HG03095 (cell line): Measurements from ENCODE around the gene BRD4.

ENCODE experiments used
- ATAC-seq: cut with Tn5 transposase; IDR thresholded peaks from one replicate; pipeline ENCODE4 v1.9.1; 2021; ENCODE audit warnings: moderate library complexity; ENCODE audit not compliant: unreplicated experiment

The BRD4 gene

DNA sequence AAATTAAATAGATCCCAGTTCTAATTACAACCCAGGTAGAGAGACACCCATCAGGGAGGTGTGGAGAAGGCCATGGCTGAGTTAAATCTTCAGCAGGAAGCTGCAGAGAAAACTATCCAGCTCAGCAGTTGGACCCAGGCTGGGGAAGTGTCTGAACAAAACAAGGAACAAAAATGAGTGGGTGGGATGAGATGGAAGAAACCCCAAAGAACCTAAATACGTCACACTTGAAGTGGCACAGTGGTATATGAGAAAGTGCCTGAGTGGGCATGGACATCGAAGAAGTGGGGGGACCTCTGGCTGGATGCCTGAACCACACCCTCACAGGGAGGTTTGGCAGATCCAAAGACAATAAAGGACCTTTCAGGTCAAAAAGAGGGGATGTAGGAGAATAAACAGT, 96.6 kb downstream of the BRD4 start:
- ATAC-seq: no peak

DNA sequence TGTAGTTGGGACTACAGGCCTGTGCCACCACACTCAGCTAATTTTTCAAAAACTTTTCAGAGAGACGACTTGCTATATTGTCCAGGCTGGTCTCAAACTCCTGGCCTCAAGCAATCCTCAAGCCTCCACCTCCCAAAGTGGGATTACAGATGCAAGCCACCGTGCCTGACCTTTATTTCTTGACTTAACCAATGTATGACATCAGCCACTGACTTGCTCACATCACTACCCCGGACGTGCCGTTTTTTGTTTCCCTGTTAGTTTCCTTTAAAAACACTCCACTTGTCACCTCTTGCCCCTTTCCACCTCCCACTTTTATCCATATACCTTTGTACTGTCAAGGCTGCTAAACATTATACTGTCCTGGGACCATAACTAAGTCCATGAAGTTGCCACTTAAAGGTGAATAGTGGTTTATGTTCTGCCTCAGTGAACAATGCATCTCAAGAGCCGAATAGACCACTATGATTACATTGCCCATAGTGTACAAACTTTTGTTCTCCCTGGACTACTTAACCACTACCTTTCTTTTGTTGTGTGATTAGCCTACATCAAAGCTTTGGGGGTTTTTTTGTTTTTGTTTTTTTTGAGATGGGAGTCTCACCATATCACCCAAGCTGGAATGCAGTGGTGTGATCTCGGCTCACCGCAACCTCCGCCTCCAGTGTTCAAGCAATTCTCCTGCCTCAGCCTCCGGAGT, 97.8 kb downstream of the BRD4 start:
- ATAC-seq: no peak

DNA sequence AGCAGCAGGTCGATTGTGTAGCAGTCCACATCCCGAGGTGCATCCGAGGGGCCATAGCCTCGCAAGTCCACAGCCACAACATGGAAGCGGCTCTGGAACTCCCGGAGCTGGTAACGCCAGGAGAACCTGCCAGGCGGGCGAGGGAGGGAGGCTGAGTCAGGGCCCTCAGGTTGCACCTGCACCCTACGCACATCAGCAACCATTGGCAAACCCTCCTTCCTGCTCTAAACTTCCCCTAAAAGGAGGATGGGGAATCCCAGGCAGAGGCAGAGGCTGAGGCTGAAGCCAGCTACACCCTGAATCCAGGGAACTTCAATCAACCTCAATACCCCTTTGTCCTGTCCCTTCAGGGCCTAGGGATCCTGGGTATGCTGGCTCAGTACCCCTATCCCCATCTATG, 101.1 kb downstream of the BRD4 start:
- no peak for ATAC-seq

DNA sequence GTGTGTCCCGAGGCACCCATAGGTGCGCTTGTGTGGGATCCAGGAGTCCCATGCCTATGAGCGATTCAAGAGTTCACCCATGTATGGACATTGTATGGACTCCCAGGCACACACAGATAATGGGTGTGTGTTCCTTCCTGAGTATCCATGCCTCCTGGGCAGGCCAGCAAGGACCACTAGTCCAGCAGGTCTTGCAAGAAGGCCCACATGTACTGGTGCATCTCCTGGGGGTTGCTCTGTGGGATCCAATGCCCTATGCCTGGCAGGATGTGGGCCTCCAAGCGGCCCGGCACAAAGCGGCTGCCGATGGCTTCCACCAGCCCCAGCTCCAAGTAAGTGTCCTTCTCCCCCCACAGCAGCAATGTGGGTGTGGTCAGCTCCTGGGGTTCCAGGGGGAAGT, 105.1 kb downstream of the BRD4 start:
- no peak for ATAC-seq

DNA sequence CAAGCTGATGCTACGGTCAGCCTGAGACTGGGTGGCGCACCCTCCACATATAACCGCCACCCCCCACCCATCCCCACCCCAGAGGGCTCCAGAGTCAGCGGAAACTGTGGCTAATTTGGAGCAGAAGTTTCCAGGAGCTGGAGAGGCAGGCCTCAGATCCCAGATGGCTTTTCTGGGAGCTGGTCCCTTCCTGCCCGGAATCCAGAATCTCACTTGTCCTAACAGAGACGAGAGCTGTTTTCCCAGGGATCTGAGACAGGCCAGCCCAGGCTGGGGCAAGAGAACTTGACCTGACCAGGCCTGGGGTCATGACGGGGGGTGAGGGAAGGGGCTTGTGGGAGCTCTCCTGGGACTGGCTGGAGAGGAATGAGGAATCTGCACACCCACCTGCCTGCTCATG, 106.6 kb downstream of the BRD4 start:
- no peak for ATAC-seq

DNA sequence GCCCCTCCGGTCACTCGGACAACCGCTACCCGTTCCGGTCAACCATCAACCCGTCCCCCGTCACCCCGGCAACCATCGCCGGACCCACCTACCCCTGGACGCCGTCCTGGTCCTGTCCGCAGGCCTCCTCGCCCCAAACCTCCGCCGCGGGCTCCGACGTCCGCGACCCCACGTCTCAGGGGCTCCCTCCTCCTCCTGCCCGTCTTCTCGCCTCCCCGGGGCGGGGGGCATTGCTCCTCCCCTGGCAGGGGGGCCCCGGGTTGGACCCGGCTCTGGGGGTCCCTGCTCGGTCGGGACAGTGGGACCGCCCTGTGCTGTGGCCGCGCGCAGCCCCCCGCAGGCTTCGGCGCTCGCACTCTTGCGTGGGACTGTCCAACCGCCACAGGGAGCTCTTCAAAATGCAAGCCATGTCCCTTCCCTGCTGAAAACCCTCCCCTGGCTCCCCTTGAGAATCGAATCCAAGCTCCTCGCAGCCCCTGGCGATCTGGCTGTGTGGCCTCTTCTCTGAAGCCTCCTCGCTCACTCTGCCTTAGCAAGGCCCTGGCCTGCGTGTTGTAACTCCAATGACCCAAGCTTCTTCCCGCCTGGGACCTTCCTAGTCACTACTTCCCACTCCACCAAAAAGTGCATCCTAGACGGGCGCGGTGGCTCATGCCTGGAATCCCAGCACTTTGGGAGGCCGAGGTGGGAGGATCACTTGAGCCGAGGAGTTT, 108.5 kb downstream of the BRD4 start:
- no peak for ATAC-seq

DNA sequence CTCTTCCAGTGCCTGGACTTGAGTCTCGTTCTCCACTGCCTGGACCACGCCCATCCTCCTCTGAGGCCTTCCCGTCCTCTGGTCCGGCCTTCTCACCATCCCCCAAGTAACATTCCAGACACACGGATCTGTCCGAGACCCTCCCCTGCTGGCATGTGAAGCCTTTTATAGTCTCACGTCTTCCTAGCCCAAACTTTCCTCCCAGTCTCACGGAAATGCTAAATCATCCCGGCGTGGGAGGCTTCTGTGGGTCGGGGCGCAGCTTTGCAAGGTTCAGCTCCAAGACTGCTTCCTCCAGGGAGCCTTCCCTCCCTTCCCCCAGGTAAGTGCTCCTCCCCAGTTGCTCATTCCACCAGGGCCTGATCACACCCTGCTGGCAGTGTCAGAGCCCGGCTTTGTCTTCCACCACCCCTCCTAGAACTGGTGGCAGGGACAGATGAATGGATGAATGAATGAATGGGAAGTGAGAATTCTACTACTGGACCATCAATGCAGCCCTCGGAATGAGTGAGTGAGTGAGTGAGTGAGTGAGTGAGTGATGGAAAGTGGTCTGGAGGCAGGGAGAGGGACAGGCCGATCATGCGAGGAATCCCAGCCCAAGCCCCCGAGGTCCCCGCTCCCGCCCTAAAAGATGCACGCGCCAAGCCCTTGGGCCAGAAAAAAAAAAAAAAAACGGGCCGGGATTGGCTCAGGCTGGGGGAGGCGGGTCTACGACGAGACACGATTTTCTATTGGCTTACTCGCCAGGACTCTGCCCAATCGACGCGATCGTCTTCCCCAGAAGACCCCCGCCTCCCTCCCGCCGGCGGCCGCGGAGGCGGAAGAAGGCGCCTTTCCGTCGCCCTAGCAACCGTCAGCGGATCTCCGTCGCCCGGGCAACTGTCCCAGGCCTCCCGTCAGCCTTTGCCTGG, 109.3 kb downstream of the BRD4 start:
- ATAC-seq: peak; percentile 66

DNA sequence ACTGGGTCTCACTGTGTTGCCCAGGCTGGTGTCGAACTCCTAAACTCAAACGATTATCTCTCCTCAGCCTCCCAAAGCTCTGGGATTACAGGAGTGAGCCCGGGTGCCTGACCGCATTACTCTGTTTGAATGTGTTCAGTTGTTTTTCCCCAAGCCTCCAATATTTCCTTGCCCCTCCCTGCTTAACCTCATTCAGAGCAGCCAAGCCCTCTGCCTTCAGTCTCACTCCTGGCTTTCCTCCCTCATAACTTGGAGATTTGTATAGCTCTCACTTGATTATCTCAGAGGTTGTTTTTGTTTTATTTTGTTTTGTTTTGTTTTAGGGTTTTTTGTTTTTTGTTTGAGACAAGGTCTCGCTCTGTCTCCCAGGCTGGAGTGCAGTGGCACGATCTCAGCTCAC, 111.5 kb downstream of the BRD4 start:
- no peak for ATAC-seq

DNA sequence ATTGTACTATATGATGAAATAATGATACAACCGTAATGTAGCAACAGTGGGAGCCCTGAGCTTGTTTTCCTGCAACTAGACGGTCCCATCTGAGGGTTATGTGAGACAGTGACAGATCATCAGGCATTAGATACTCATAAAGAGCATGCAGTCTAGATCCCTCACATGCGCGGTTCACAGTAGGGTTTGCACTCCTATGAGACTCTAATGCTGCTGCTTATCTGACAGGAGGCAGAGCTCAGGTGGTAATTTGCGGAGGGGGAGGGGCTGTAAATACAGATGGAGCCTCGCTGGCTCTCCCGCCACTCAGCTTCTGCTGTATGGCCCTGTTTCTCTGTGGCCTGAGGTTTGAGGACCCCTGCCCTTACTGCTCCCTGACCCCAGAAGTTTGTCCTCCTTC, 113.8 kb downstream of the BRD4 start:
- ATAC-seq: no peak

DNA sequence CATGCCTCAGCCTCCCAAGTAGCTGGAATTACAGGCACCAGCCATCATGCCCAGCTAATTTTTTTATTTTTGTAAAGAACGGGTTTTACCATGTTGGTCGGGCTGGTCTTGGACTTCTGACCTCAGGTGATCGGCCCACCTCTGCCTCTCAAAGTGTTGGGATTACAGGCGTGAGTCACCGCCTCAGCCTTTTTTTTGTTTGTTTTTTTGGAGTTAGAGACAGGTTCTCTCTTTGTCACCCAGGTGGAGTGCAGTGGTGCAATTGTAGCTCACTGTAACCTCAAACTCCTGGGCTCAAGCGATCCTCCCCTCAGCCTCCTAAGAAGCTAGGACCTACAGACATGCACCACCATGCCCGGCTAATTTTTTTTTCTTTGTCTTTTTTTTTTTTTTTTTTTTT, 116.0 kb downstream of the BRD4 start:
- no peak for ATAC-seq

DNA sequence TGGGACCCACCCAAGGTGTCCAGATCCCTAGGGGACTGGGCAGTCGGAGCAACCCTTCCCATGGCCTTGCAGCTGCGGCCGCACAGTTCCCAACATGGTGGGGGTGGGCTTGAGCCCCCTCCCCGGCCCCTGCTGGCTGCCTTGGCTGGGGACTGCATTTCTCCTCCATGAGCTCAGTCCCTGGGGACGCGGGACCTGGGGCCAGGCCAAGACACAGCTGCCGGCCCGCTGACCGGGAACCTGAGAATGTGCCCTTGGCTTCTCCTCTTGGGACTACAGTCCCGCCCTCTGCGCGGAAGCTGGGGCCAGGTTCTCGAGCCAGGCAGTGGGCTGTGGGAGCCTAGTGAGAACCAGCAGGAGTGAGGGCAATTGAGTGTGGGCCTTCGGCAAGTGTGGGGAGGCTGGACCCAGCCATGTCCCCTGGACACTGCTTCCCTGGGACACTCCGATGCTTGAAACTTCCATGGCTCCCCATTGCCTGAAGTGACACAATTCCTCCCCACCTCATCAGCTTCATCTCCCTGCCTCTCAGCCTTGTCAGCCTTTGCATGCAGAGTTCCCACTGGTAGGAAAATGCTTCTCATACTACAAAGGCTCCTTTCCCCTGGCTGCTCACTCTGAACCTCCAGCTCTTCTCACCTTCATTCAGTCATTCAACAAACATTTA, 118.5 kb downstream of the BRD4 start:
- ATAC-seq: no peak

DNA sequence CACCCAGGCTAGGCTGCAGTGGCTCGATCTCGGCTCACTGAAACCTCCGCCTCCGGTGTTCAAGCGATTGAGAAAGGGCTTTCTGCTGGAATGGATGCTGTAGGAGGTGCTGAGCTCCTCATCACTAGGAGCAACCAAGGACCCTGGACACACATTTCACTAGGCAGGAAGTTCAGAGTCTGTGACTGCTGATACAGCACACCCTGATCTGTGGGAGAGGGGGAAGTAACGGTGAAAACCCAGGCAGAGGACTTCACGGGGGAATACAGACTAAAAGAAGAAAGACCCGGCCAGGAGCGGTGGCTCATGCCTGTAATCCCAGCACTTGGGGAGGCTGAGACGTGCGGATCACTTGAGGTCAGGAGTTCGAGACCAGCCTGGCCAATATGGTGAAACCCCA, 119.6 kb downstream of the BRD4 start:
- no peak for ATAC-seq

DNA sequence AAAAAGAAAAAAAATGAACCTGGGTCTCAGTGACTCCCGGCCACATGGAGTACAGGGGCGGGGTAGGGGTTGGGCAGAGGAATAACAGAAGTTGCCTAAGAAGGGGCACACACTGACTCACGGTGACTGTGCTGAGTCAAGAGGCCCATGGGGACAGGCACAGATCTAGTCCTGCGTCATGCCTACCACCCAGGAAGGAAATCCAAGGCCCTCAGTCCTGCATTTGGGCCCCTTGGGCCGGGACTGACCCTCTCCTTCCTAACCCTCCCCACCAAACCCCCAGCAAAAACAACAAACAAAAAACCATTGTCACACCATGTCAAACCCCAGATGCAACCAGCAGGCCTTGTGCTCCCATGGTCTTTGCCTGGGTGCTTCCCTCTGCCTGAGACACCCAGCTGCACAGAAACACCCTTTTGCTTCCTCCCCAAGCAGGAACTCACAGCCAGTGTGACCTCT, 122.0 kb downstream of the BRD4 start:
- ATAC-seq: no peak

DNA sequence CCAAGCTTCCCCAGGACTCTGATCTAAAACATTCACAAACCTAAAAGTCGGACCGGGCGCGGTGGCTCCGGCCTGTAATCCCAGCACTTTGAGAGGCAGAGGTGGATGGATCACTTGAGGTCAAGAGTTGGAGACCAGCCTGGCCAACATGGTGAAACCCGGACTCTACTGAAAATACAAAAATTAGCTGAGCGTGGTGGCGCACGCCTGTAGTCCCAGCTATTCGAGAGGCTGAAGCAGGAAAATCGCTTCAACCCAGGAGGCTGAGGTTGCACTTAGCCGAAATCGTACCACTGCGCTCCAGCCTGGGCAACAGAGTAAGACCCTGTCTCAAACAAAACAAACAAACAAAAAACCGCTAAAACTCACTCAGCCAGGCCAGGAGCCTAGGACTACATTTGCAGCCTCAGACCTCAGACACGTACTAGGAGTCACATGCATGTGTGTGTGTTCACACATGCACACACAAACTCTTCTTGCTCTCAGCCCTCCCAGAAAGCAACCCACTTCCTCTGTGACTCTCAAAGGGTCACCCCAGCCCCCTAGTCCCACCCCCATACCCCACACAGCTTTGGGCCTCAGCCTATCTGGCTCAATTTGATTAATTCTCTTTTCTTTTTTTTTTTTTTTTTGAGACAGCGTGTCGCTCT, 130.8 kb downstream of the BRD4 start:
- ATAC-seq: no peak

DNA sequence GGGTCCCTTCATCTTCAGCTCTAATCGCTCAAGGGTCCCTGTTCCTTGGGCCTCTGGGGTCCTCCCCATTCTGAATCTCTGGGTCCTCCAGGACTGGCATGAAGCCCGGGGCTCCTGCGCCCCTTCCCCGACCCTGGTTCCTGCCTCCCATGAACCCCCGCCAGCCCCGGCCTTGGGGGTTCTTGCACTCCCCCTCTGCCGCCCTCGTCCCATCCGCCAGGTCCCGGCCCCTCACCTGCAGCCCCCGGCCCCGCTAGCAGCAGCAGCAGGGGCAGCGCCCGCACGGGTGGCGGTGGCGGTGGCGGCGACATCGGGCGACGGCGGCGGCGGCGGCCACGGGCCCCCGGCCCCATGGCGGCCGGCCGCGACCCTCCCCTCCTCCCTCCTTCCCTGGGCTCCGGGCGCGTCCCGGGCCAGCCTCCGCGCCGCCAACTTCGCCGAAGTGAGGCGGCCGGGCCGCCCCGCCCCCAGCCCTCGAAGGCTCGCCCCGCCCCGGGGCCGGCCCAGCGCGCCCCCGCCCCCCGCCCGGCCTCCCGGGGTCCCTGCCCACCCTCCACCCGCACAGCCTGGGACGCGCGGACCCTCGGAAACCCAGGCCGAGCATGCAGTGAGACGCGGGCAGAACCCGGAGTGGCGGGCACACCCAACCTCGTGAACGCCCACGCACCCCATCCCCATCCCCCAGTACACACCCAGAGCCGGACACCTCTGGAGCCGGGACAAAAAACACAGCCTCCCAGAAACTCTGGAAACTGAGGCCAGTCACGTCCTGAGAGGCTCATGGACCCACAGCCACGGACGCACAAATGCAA, 131.6 kb downstream of the BRD4 start, which contains the start of gene NOTCH3:
Gene NOTCH3, minus strand, starts transcription at position 443 of the 812 bp plus-strand sequence. Its CDS starts 90 bp downstream, at position 353.
- ATAC-seq: no peak

DNA sequence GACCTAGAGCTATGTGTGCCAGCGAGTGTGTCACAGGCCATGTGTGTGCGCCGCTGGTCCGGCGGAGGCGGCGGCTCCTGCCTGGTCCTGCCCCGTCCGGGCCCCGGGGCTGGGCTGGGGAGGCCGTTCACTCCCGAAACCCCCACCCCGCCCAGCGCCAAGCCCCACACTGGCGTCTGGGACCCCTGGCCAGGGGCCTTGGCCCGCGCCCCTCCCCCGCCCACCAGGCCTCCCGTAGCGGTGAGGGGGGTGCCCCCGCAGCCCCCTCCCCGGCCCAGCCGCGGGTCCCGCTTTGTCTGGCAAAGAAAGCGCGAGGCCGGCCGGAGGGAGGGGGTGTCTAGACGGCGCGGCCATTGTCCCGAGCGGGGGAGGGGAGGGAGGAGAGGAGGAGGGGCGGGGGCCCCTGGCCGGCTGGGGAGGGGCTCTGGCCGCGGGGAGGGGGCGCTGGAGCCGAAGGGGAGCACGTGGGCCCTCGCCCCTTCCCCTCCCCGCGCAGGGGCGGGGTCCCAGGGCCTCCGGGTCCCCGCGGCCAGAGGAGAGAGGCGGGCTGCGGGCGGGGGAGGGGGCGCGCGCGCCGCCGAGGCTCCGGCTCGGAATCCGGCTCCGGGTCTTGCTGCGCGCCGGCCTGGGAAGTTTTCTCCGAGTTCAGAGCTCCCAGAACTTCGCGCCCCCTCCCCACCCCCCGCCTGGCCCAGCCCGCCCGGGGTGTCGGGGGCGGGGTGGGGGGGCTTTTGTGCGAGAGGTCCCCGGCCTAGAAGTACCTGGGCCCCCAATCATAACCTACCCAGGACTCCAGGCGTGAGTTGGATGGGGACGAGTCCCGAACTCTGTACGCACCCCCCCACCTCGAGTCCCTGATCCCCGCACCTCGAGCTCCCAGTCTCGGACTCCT, 132.4 kb downstream of the BRD4 start:
- ATAC-seq: no peak

DNA sequence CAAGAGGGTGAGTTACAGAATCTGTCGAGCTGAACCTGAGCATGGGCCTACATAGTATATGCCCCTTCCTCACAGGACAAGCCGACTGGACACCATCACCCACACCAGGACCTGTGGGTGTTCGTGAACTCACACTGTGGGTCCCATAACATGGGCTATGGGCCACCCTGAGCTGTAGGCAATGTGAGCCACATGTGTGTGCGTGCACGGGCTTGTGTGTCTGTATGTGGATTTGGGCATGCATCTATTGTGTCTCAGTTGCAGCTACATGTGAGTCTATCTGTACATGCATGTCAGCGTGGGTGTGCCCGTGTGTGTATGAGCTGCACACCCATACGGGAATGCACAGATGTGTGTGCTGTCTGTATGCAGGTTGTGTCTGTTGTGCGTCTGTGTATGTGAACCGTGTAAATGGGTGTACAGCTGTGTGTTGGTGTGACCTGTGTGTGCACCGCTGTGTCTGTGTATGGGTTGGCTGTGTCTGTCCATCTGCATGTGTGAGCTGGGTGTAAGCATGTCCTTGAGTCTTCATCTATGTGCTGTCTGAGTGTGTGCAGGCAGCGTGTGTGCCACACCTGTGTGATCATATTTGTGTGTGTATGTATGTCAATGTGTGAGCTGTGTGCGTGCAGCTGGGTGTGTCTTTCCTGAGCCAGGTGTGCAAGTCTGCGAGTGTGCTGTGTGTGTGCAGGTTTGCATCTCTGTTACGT, 133.2 kb downstream of the BRD4 start:
- no peak for ATAC-seq

DNA sequence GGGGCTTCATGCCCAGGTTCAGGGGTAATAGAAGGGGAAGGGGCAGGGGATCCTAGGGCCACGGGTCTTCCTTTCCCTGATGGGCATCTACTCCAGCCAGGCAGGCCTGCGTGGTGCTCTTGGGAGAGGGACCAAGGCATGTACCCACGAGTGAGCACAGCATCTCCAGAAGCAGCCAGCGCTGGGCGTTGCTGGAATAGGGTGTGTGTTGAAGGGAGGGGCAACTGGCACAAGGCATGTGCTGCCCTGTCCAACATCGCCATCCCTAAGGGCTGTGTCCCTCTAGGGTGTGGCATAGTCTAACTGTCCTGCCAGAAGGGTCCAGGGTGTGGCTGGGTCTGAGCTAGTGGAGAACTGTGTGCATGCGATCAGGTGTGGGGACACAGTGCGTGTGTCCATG, 134.4 kb downstream of the BRD4 start:
- no peak for ATAC-seq
